A549 (cell line): Measurements from ENCODE around the gene FSHR. TPM values are rescaled to one million over a fixed set of nuclear protein-coding genes. Genes with fewer than 3 reads are reported as not detected.

Experiments used
- ATAC-seq, 2 experiments: fragments of 200-7000 bp in 1 of 2; fragments of >200 bp in 1 of 2; cut with Nextera tagmentation in 1 of 2; cut with Tn5 transposase in 1 of 2; 3 replicates each; pipeline versions ENCODE4 v1.8.0 to v1.9.1; 2018 to 2020; ENCODE audit warnings: mild to moderate bottlenecking in 1 of 2, moderate library complexity in 1 of 2
- CTCF ChIA-PET: fragments of 300-600 bp; sonication (Branson Sonifier 250); formaldehyde crosslinking; extraction: SDS; loops from one replicate; lab custom pipeline; 2021; ENCODE audit warnings: antibody characterized with exemption, inconsistent platforms; lab: Yijun Ruan, JAX
- POLR2A ChIA-PET: fragments of 350-600 bp; formaldehyde crosslinking; extraction: SDS; loops from one replicate; lab custom pipeline; 2021; ENCODE audit warnings: antibody characterized with exemption, inconsistent platforms; lab: Yijun Ruan, JAX
- DNase-seq, 2 experiments: peaks; one replicate each; pipeline versions ENCODE4 v3.0.0 to v3.0.0-alpha.2; 2011 to 2016; ENCODE audit warnings: low read depth in 1 of 2, low spot score in 1 of 2
- FAIRE-seq: peaks from 2 replicates; lab custom pipeline; 2011; peaks lifted over from hg19 to GRCh38; lab: Jason Lieb, UNC
- H3K27ac ChIP-seq, 2 experiments: fragments of >200 bp; sonication (Bioruptor Twin); formaldehyde crosslinking; 3 replicates each; pipeline ENCODE4 v1.5.1; 2016 to 2017
- H3K4me1 ChIP-seq: fragments of >200 bp; sonication (Bioruptor Twin); formaldehyde crosslinking; 3 replicates; pipeline ENCODE4 v1.6.1; 2016
- H3K4me2 ChIP-seq: fragments of >200 bp; sonication (Bioruptor Twin); formaldehyde crosslinking; 3 replicates; pipeline ENCODE4 v1.6.1; 2016
- H3K4me3 ChIP-seq: fragments of >200 bp; sonication (Bioruptor Twin); formaldehyde crosslinking; 3 replicates; pipeline ENCODE4 v1.5.1; 2016
- H3K9me3 ChIP-seq: fragments of >200 bp; sonication (Bioruptor Twin); formaldehyde crosslinking; 3 replicates; pipeline ENCODE4 v1.6.1; 2016
- ATOH8 ChIP-seq: fragments of 250-450 bp; sonication (Bioruptor Pico); IDR thresholded peaks from 2 replicates; pipeline ENCODE4 v1.5.0; 2020; ENCODE audit warnings: low read depth, mild to moderate bottlenecking, moderate library complexity
- CBX2 ChIP-seq: fragments of 200-600 bp; sonication (generic); IDR thresholded peaks from 2 replicates; pipeline ENCODE4 v1.6.1; 2016; ENCODE audit warnings: low read depth, mild to moderate bottlenecking, borderline replicate concordance
- CBX8 ChIP-seq: fragments of 200-600 bp; sonication (generic); IDR thresholded peaks from 2 replicates; pipeline ENCODE4 v1.6.1; 2016
- CEBPB ChIP-seq, 2 experiments: fragments of >200 bp in 1 of 2; sonication (Bioruptor Twin) in 1 of 2; formaldehyde crosslinking in 1 of 2; IDR thresholded peaks; 2 replicates each; pipeline ENCODE4 v1.6.1; 2012 to 2016
- E2F6 ChIP-seq: IDR thresholded peaks from 2 replicates; pipeline ENCODE4 v1.6.1; 2012; ENCODE audit warnings: low read depth, borderline replicate concordance
- EHF ChIP-seq: fragments of 250-450 bp; sonication (Bioruptor Pico); IDR thresholded peaks from 2 replicates; pipeline ENCODE4 v1.5.0; 2020; ENCODE audit warnings: mild to moderate bottlenecking
- EHMT2 ChIP-seq: fragments of 200-600 bp; sonication (generic); IDR thresholded peaks from 2 replicates; pipeline ENCODE4 v1.6.1; 2016; ENCODE audit warnings: antibody characterized with exemption, low read depth, mild to moderate bottlenecking, moderate library complexity
- ELK1 ChIP-seq: fragments of 150-350 bp; IDR thresholded peaks from 2 replicates; pipeline ENCODE4 v1.6.1; 2014; ENCODE audit warnings: low read depth, mild to moderate bottlenecking, low read length
- ESRRA ChIP-seq: fragments of 150-350 bp; IDR thresholded peaks from 2 replicates; pipeline ENCODE4 v1.6.1; 2014; ENCODE audit warnings: mild to moderate bottlenecking, low read length, borderline replicate concordance
- FOSB ChIP-seq: fragments of 250-450 bp; sonication (Bioruptor Pico); IDR thresholded peaks from 2 replicates; pipeline ENCODE4 v1.5.0; 2020; ENCODE audit warnings: mild to moderate bottlenecking, moderate library complexity
- FOSL2 ChIP-seq, 2 experiments: fragments of 450-650 bp in 1 of 2; fragments of >200 bp in 1 of 2; sonication (Bioruptor Twin) in 1 of 2; formaldehyde crosslinking; IDR thresholded peaks; 2 replicates each; pipeline versions ENCODE4 v1.5.0 to v1.6.1; 2016 to 2020; ENCODE audit warnings: mild to moderate bottlenecking in 1 of 2, moderate library complexity in 1 of 2
- HDAC2 ChIP-seq: fragments of 200-600 bp; sonication (generic); IDR thresholded peaks from 2 replicates; pipeline ENCODE4 v1.6.1; 2016
- HOXB5 ChIP-seq: fragments of 250-450 bp; sonication (Bioruptor Pico); IDR thresholded peaks from 2 replicates; pipeline ENCODE4 v1.5.0; 2020; ENCODE audit warnings: mild to moderate bottlenecking, moderate library complexity
- JUN ChIP-seq, 2 experiments: fragments of >200 bp; sonication (Bioruptor Twin); formaldehyde crosslinking; IDR thresholded peaks; 2 replicates in 1 of 2; 3 replicates in 1 of 2; pipeline ENCODE4 v1.6.1; 2016 to 2017
- JUNB ChIP-seq: fragments of >200 bp; sonication (Bioruptor Twin); formaldehyde crosslinking; IDR thresholded peaks from 2 replicates; pipeline ENCODE4 v1.6.1; 2016
- MAFK ChIP-seq: fragments of 450-650 bp; IDR thresholded peaks from 2 replicates; pipeline ENCODE4 v1.6.1; 2014; ENCODE audit not compliant: partially characterized antibody
- MAZ ChIP-seq: fragments of 150-350 bp; IDR thresholded peaks from 2 replicates; pipeline ENCODE4 v1.6.1; 2014; ENCODE audit warnings: antibody characterized with exemption, low read depth, low read length, borderline replicate concordance
- MYC ChIP-seq: IDR thresholded peaks from 2 replicates; pipeline ENCODE4 v1.6.1; 2012; ENCODE audit warnings: mild to moderate bottlenecking, inconsistent platforms, low read length, improper control_type of control experiment, borderline replicate concordance
- PBX3 ChIP-seq: IDR thresholded peaks from 2 replicates; pipeline ENCODE4 v1.6.1; 2012
- PHF8 ChIP-seq: fragments of 200-600 bp; sonication (generic); IDR thresholded peaks from 2 replicates; pipeline ENCODE4 v1.6.1; 2016; ENCODE audit warnings: low read depth, mild to moderate bottlenecking, antibody characterized with exemption, moderate library complexity, borderline replicate concordance
- RARB ChIP-seq: fragments of 250-450 bp; sonication (Bioruptor Pico); IDR thresholded peaks from 2 replicates; pipeline ENCODE4 v1.8.0; 2021; ENCODE audit warnings: mild to moderate bottlenecking, moderate library complexity
- RCOR1 ChIP-seq: fragments of 150-350 bp; IDR thresholded peaks from 2 replicates; pipeline ENCODE4 v1.6.1; 2014; ENCODE audit warnings: antibody characterized with exemption, low read length, low read depth
- RNF2 ChIP-seq: fragments of 200-600 bp; sonication (generic); IDR thresholded peaks from 2 replicates; pipeline ENCODE4 v1.6.1; 2016; ENCODE audit warnings: low read depth, mild to moderate bottlenecking, antibody characterized with exemption, moderate library complexity, borderline replicate concordance
- SMC3 ChIP-seq: fragments of >200 bp; sonication (Bioruptor Twin); formaldehyde crosslinking; IDR thresholded peaks from 3 replicates; pipeline ENCODE4 v1.6.1; 2018; ENCODE audit warnings: inconsistent platforms
- ZNF302 ChIP-seq: fragments of 250-450 bp; sonication (Bioruptor Pico); IDR thresholded peaks from 2 replicates; pipeline ENCODE4 v1.9.0; 2021; ENCODE audit warnings: inconsistent platforms, mild to moderate bottlenecking, moderate library complexity
- ZSCAN20 ChIP-seq: fragments of 250-450 bp; sonication (Bioruptor Pico); IDR thresholded peaks from 2 replicates; pipeline ENCODE4 v1.8.0; 2022; ENCODE audit warnings: mild to moderate bottlenecking, moderate library complexity
- WGBS: methylation state at CpG from one replicate; pipeline ENCODE4 v1.1.6; 2017; ENCODE audit errors: missing lambda C conversion rate; 5-methylcytosine and 5-hydroxymethylcytosine counted together
- polyA plus RNA-seq, 4 experiments: library from polyadenylated mRNA; depleted of rRNA in 3 of 4; stranded (reverse); fragments of >200 nt; fragmentation: RNase III in 1 of 4; extraction: RNeasy Plus Mini Kit Qiagen cat#74134 plus additional on column Dnase treatment in 1 of 4; gene quantifications; 2 replicates in 3 of 4; 3 replicates in 1 of 4; pipeline ENCODE4 v1.2.3, GENCODE V29; 2011 to 2017

The FSHR gene
- polyA plus RNA-seq, 2 of the 4 experiments (the other 2 are of a cell fraction), result not detected

- Histone ChIP-seq H3K4me2 (no peak overlapping the region), H3K4me3 (no peak overlapping the region), H3K9me3 (no peaks in the 10 kb centered on the region), H3K27ac (no peak overlapping the region), H3K4me1 (no peaks in the 10 kb centered on the region)
- ChIA-PET POLR2A (no interaction called here), CTCF (no interaction called here)
- FAIRE-seq (no peak), ATAC-seq (no peak), DNase-seq (no peak)
- TF ChIP-seq CBX2, result no peak
- TF ChIP-seq RCOR1, result no peak
- TF ChIP-seq MYC, result no peak
- no peak for TF ChIP-seq E2F6
- no peak for TF ChIP-seq ELK1
- no peak for TF ChIP-seq SMC3
- 67% methylated on average over 1 of the region's 1 CpG for WGBS
Measured at GRCh38 chr2:49177194-49177593, 22.9 kb upstream of the FSHR start.

GRCh38 chr2:49175831-49176230 is 21.5 kb upstream of the FSHR start:
- no peak for FAIRE-seq
- ATAC-seq, result no peak
- 7% methylated on average over 3 of the region's 3 CpGs for WGBS
- Histone ChIP-seq H3K4me3 (no peak overlapping the region), H3K27ac (no peak overlapping the region), H3K4me1 (no peaks in the 10 kb centered on the region), H3K9me3 (no peaks in the 10 kb centered on the region), H3K4me2 (no peak overlapping the region)
- no peak for TF ChIP-seq CBX8
- no peak for DNase-seq
- POLR2A ChIA-PET, result no interaction called here
- CTCF ChIA-PET, result interaction anchor here (0.9 kb wide), 1 partner anchor 10 kb away, joined by 3 read pairs; no protein-coding TSS in a partner anchor

GRCh38 chr2:49174750-49175149 is 20.4 kb upstream of the FSHR start:
- Histone ChIP-seq H3K27ac (no peak overlapping the region), H3K9me3 (no peaks in the 10 kb centered on the region), H3K4me1 (no peaks in the 10 kb centered on the region), H3K4me2 (no peak overlapping the region), H3K4me3 (no peak overlapping the region)
- 5% methylated on average over 3 of the region's 3 CpGs for WGBS
- no peak for TF ChIP-seq MYC
- TF ChIP-seq RCOR1, result no peak
- no peak for TF ChIP-seq RARB (CRISPR knock-in tag)
- no peak for TF ChIP-seq HDAC2
- no peak for TF ChIP-seq FOSL2 (IDR thresholded peaks at IDR 0.05)
- TF ChIP-seq FOSL2 (CRISPR knock-in tag; IDR thresholded peaks at IDR 0.05), result no peak
- no peak for TF ChIP-seq E2F6
- no peak for TF ChIP-seq PBX3
- no peak for TF ChIP-seq HOXB5
- TF ChIP-seq FOSB (CRISPR knock-in tag), result no peak
- POLR2A ChIA-PET, result no interaction called here
- DNase-seq, result no peak
- CTCF ChIA-PET, result no interaction called here
- no peak for ATAC-seq
- FAIRE-seq, result no peak

- Histone ChIP-seq H3K4me3 (no peak overlapping the region), H3K4me1 (no peaks in the 10 kb centered on the region), H3K9me3 (no peaks in the 10 kb centered on the region), H3K4me2 (no peak overlapping the region), H3K27ac (no peak overlapping the region)
- DNase-seq (no peak), ATAC-seq (no peak), FAIRE-seq (no peak)
- POLR2A ChIA-PET, result no interaction called here
- CTCF ChIA-PET, result no interaction called here
- TF ChIP-seq ATOH8 (CRISPR knock-in tag) (no peak), JUNB (no peak), ESRRA (no peak), RNF2 (no peak), HDAC2 (no peak), JUN (IDR thresholded peaks at IDR 0.05) (no peak), PHF8 (no peak), CEBPB (IDR thresholded peaks at IDR 0.05) (no peak), ZNF302 (CRISPR knock-in tag) (no peak), EHMT2 (no peak), MAFK (no peak), FOSL2 (IDR thresholded peaks at IDR 0.05) (no peak), FOSL2 (CRISPR knock-in tag; IDR thresholded peaks at IDR 0.05) (no peak), EHF (CRISPR knock-in tag) (no peak), MAZ (no peak), ZSCAN20 (no peak)
Measured at GRCh38 chr2:49167131-49167530, 12.8 kb upstream of the FSHR start.
